Stimulated activated CD8-positive, alpha-beta memory T cell treated with anti-CD3 and anti-CD28 coated beads, Interleukin-4, amount 100 ng/mL, for 48 hours (primary cell): ENCODE measurements around the gene SLC16A4.

Experiments used
- DNase-seq: peaks from one replicate; pipeline ENCODE4 v3.0.0-alpha.2; 2020

Gene SLC16A4

GRCh38 chr1:110321045-110321444 is 69.8 kb downstream of the SLC16A4 start:
- no peak for DNase-seq

GRCh38 chr1:110320168-110320518 is 70.7 kb downstream of the SLC16A4 start:
- DNase-seq = no peak

- DNase-seq = no peak
Measured at GRCh38 chr1:110319332-110320167, 71.3 kb downstream of the SLC16A4 start.

GRCh38 chr1:110318046-110318445 is 72.8 kb downstream of the SLC16A4 start:
- DNase-seq = no peak

GRCh38 chr1:110316735-110317134 is 74.1 kb downstream of the SLC16A4 start:
- no peak for DNase-seq
